GM12878 (cell line): ENCODE data around the gene ACSL1. TPM values are rescaled to one million over a fixed set of nuclear protein-coding genes. Genes with fewer than 3 reads are reported as not detected.

ENCODE experiments used
- ATAC-seq: fragments of 200-7000 bp; cut with Tn5 transposase; 3 replicates; pipeline ENCODE4 v1.9.1; 2020; ENCODE audit warnings: mild to moderate bottlenecking, moderate library complexity
- BruUV-seq: library from RNA; stranded (reverse); fragments of 400-500 nt; replicated peaks from 2 replicates; lab custom pipeline; 2021; lab: Mats Ljungman, UMichigan
- CTCF ChIA-PET: fragments of 300-600 bp; sonication (Branson Sonifier 250); formaldehyde crosslinking; extraction: SDS; loops from one replicate; lab custom pipeline; 2021; ENCODE audit warnings: inconsistent platforms; lab: Yijun Ruan, JAX
- POLR2A ChIA-PET: fragments of 350-600 bp; formaldehyde crosslinking; extraction: SDS; loops from one replicate; lab custom pipeline; 2021; ENCODE audit warnings: inconsistent platforms; lab: Charles Lee
- RAD21 ChIA-PET: fragments of 300-600 bp; sonication (Branson Sonifier 250); formaldehyde crosslinking; loops from one replicate; lab custom pipeline; 2023; ENCODE audit warnings: antibody characterized with exemption; ENCODE audit not compliant: unreplicated experiment; lab: Charles Lee
- SMC1A ChIA-PET: fragments of 300-600 bp; sonication (Branson Sonifier 250); formaldehyde crosslinking; loops from one replicate; lab custom pipeline; 2023; ENCODE audit not compliant: unreplicated experiment, uncharacterized antibody; lab: Charles Lee
- DNase-seq: peaks from one replicate; pipeline ENCODE4 v3.0.0-alpha.2; 2011; ENCODE audit warnings: low read depth, low spot score
- FAIRE-seq: peaks from 3 replicates; lab custom pipeline; 2011; peaks lifted over from hg19 to GRCh38; lab: Jason Lieb, UNC
- H2AFZ ChIP-seq: 2 replicates; pipeline ENCODE4 v1.6.0; 2011; ENCODE audit warnings: low read depth, low read length, control low read depth; ENCODE audit not compliant: control insufficient read depth
- H3K27ac ChIP-seq: 2 replicates; pipeline ENCODE4 v1.5.1; 2011; ENCODE audit warnings: control low read depth; ENCODE audit not compliant: control insufficient read depth, insufficient read depth
- H3K27me3 ChIP-seq, 2 experiments: replicated peaks in 1 of 2; 2 replicates each; pipeline versions ENCODE4 v1.6.0 to v1.6.1; 2011; ENCODE audit warnings: low read length in 1 of 2; ENCODE audit not compliant: control insufficient read depth in 2 of 2, insufficient read depth in 2 of 2
- H3K36me3 ChIP-seq, 2 experiments: 2 replicates each; pipeline ENCODE4 v1.5.1; 2011; ENCODE audit warnings: low read length in 1 of 2; ENCODE audit not compliant: control insufficient read depth in 2 of 2, insufficient read depth in 2 of 2
- H3K4me1 ChIP-seq: 2 replicates; pipeline ENCODE4 v1.6.1; 2011; ENCODE audit warnings: mild to moderate bottlenecking, low read length, moderate library complexity, mixed read lengths; ENCODE audit not compliant: control insufficient read depth, insufficient read depth
- H3K4me2 ChIP-seq: 2 replicates; pipeline ENCODE4 v1.6.0; 2011; ENCODE audit warnings: control low read depth; ENCODE audit not compliant: control insufficient read depth, insufficient read depth
- H3K4me3 ChIP-seq: fragments of 200-600 bp; sonication (generic); 2 replicates; pipeline ENCODE4 v1.5.1; 2016
- H3K79me2 ChIP-seq: 2 replicates; pipeline ENCODE4 v1.6.0; 2011; ENCODE audit warnings: low read length; ENCODE audit not compliant: control insufficient read depth, insufficient read depth
- H3K9ac ChIP-seq: 2 replicates; pipeline ENCODE4 v1.8.0; 2011; ENCODE audit warnings: low read length, control low read depth, mixed read lengths; ENCODE audit not compliant: control insufficient read depth, insufficient read depth
- H3K9me3 ChIP-seq: replicated peaks from 3 replicates; pipeline ENCODE4 v1.5.1; 2011; ENCODE audit warnings: mild to moderate bottlenecking, low read length; ENCODE audit not compliant: control insufficient read depth, insufficient read depth
- H4K20me1 ChIP-seq: 2 replicates; pipeline ENCODE4 v1.6.0; 2011; ENCODE audit not compliant: control insufficient read depth, insufficient read depth
- BCLAF1 ChIP-seq: fragments of 450-650 bp; IDR thresholded peaks from 2 replicates; pipeline ENCODE4 v1.6.1; 2017; ENCODE audit warnings: antibody characterized with exemption, mild to moderate bottlenecking, moderate library complexity
- CREB1 ChIP-seq: IDR thresholded peaks from 2 replicates; pipeline ENCODE4 v1.6.1; 2012; ENCODE audit warnings: low read depth, mild to moderate bottlenecking, inconsistent platforms
- CREM ChIP-seq: IDR thresholded peaks from 2 replicates; pipeline ENCODE4 v1.6.1; 2014; ENCODE audit warnings: antibody characterized with exemption, low read depth
- EED ChIP-seq: sonication (generic); IDR thresholded peaks from 2 replicates; pipeline ENCODE4 v1.6.1; 2016; ENCODE audit warnings: antibody characterized with exemption, low read depth
- EP300 ChIP-seq, 2 experiments: fragments of 150-350 bp in 1 of 2; IDR thresholded peaks; 2 replicates each; pipeline ENCODE4 v1.6.1; 2011 to 2012; ENCODE audit warnings: low read depth in 2 of 2, low read length in 2 of 2, borderline replicate concordance in 1 of 2, improper control_type of control experiment in 1 of 2, inconsistent platforms in 1 of 2; ENCODE audit not compliant: control insufficient read depth in 1 of 2
- MEF2A ChIP-seq: IDR thresholded peaks from 2 replicates; pipeline ENCODE4 v1.6.1; 2011; ENCODE audit warnings: low read depth, mild to moderate bottlenecking, low read length, moderate library complexity; ENCODE audit not compliant: insufficient read depth
- PKNOX1 ChIP-seq: fragments of 450-650 bp; IDR thresholded peaks from 2 replicates; pipeline ENCODE4 v1.6.1; 2016; ENCODE audit warnings: mild to moderate bottlenecking
- RBBP5 ChIP-seq: fragments of 200-600 bp; sonication (generic); conservative IDR thresholded peaks from 2 replicates; pipeline ENCODE4 v1.6.1; 2016
- SIN3A ChIP-seq: IDR thresholded peaks from 2 replicates; pipeline ENCODE4 v1.6.1; 2012; ENCODE audit warnings: low read depth, low read length, improper control_type of control experiment
- SREBF1 ChIP-seq: IDR thresholded peaks from 2 replicates; pipeline ENCODE4 v1.6.1; 2012; ENCODE audit warnings: mild to moderate bottlenecking, low read length
- SREBF2 ChIP-seq: IDR thresholded peaks from 2 replicates; pipeline ENCODE4 v1.6.1; 2012; ENCODE audit warnings: mild to moderate bottlenecking, low read length
- SUZ12 ChIP-seq: fragments of 200-600 bp; sonication (generic); IDR thresholded peaks from one replicate; pipeline ENCODE4 v1.6.1; 2018; ENCODE audit warnings: antibody characterized with exemption, mild to moderate bottlenecking; ENCODE audit not compliant: unreplicated experiment
- TCF7 ChIP-seq: IDR thresholded peaks from 2 replicates; pipeline ENCODE4 v1.6.1; 2014; ENCODE audit warnings: antibody characterized with exemption, borderline replicate concordance
- WGBS: methylation state at CpG from one replicate; pipeline ENCODE4 v1.1.6; 2016; ENCODE audit warnings: low lambda C conversion rate; ENCODE audit not compliant: insufficient replicate concordance, insufficient coverage; ENCODE audit errors: missing lambda C conversion rate; 5-methylcytosine and 5-hydroxymethylcytosine counted together
- in situ Hi-C: fragments of 300-500 bp; cut with MboI; formaldehyde crosslinking; loops from 9 replicates; pipeline ENCODE4 v1.14.3; 2018; ENCODE audit warnings: mixed read lengths
- intact Hi-C: fragments of 100-400 bp; cut with micrococcal nuclease; formaldehyde crosslinking; loops from one replicate; pipeline ENCODE4 v1.14.2; 2022; ENCODE audit not compliant: unreplicated experiment
- polyA plus RNA-seq, 11 experiments: library from polyadenylated mRNA; depleted of rRNA in 4 of 11; unstranded in 6 of 11; stranded (reverse) in 5 of 11; fragments of >200 nt; fragmentation: Nextera tagmentation in 4 of 11; fragmentation: Illumina TruSeq in 1 of 11; extraction: Ambion mirVana in 4 of 11; extraction: Trizol in 1 of 11; gene quantifications; 1 replicate in 1 of 11; 2 replicates in 10 of 11; pipeline versions ENCODE4 v1.2.1 to v1.2.3, GENCODE V29; 2011 to 2016; ENCODE audit warnings: inconsistent platforms in 2 of 11, missing spikeins in 2 of 11, low read depth in 1 of 11
- total RNA-seq, 4 experiments: library from RNA; depleted of rRNA in 3 of 4; stranded (reverse); fragments of >200 nt in 3 of 4; fragmentation: Illumina TruSeq in 1 of 4; extraction: Trizol in 1 of 4; gene quantifications; 2 replicates each; pipeline versions ENCODE4 v1.2.1 to v1.2.3, GENCODE V29; 2013 to 2021
- TF ChIP-seq, protein P1 (sequence below): fragments of 450-650 bp; conservative IDR thresholded peaks from 2 replicates; pipeline ENCODE4 v1.6.1; 2017; ENCODE audit warnings: mild to moderate bottlenecking, moderate library complexity
- TF ChIP-seq, protein P2 (sequence below): IDR thresholded peaks from 2 replicates; pipeline ENCODE4 v1.6.1; 2012; ENCODE audit warnings: low read length, inconsistent platforms

The ACSL1 gene
- total and polyA plus RNA-seq, 10 of the 15 experiments (the other 5 are each of a cell fraction or from before 2014, with no cell fraction given): 30.7 to 68.1 (median 58.7) TPM

- Histone ChIP-seq H2AFZ (no peak overlapping the region), H3K79me2 (peaks cover 47% of the 10 kb centered on the region), H3K9ac (no peak overlapping the region), H3K4me2 (no peak overlapping the region), H3K4me1 (peaks cover 12% of the 10 kb centered on the region), H4K20me1 (peaks cover 4% of the 10 kb centered on the region; the same call in 1 of the 2 replicates), H3K4me3 (no peak overlapping the region), H3K36me3 (peaks cover 11 to 15% of the 10 kb centered on the region in 2 experiments; a peak in 3 of 4 replicates), H3K27ac (no peak overlapping the region), H3K27me3 (no peaks in the 10 kb centered on the region; a peak in 1 of 4 replicates), H3K9me3 (no peaks in the 10 kb centered on the region)
- ChIA-PET POLR2A (interaction anchor here (3.5 kb wide), 1 partner anchor 11 kb away, joined by 16 read pairs; no protein-coding TSS in a partner anchor), SMC1A (interaction anchor here (0.6 kb wide), 1 partner anchor 538 kb away, joined by 3 read pairs; no protein-coding TSS in a partner anchor), CTCF (interaction anchor here (1.0 kb wide), 1 partner anchor 17 kb away, joined by 4 read pairs; no protein-coding TSS in a partner anchor), RAD21 (no interaction called here)
- FAIRE-seq: no peak
- BruUV-seq: no TSS peak
- intact Hi-C loops: no loop called here
- WGBS: 97% methylated on average over 16 of the region's 16 CpGs
- no peak for ATAC-seq
- in situ Hi-C loops: no loop called here
- DNase-seq: no peak
- TF ChIP-seq MEF2A (no peak), SIN3A (no peak), EP300 (IDR thresholded peaks at IDR 0.05; ENCODE audit: borderline replicate concordance in 1 of 2, control insufficient read depth in 1 of 2, low read depth in 2 of 2, low read length in 2 of 2) (no peak), RBBP5 (no peak), SUZ12 (no peak), PKNOX1 (no peak), BCLAF1 (no peak), CREB1 (no peak), SREBF1 (no peak), EED (no peak), CREM (no peak), TCF7 (no peak), SREBF2 (no peak)
- TF ChIP-seq, protein P1, sequence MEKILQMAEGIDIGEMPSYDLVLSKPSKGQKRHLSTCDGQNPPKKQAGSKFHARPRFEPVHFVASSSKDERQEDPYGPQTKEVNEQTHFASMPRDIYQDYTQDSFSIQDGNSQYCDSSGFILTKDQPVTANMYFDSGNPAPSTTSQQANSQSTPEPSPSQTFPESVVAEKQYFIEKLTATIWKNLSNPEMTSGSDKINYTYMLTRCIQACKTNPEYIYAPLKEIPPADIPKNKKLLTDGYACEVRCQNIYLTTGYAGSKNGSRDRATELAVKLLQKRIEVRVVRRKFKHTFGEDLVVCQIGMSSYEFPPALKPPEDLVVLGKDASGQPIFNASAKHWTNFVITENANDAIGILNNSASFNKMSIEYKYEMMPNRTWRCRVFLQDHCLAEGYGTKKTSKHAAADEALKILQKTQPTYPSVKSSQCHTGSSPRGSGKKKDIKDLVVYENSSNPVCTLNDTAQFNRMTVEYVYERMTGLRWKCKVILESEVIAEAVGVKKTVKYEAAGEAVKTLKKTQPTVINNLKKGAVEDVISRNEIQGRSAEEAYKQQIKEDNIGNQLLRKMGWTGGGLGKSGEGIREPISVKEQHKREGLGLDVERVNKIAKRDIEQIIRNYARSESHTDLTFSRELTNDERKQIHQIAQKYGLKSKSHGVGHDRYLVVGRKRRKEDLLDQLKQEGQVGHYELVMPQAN: no peak
- TF ChIP-seq, protein P2, sequence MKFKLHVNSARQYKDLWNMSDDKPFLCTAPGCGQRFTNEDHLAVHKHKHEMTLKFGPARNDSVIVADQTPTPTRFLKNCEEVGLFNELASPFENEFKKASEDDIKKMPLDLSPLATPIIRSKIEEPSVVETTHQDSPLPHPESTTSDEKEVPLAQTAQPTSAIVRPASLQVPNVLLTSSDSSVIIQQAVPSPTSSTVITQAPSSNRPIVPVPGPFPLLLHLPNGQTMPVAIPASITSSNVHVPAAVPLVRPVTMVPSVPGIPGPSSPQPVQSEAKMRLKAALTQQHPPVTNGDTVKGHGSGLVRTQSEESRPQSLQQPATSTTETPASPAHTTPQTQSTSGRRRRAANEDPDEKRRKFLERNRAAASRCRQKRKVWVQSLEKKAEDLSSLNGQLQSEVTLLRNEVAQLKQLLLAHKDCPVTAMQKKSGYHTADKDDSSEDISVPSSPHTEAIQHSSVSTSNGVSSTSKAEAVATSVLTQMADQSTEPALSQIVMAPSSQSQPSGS: no peak
These were observed 22.6 kb downstream of the ACSL1 start for GRCh38 chr4:184803133-184803532.
